Measurements from ENCODE around the gene CPB2. TPM values are rescaled to one million over a fixed set of nuclear protein-coding genes. Genes with fewer than 3 reads are reported as not detected.

CPB2 gene
- total RNA-seq, 1 donor: not detected

DNA sequence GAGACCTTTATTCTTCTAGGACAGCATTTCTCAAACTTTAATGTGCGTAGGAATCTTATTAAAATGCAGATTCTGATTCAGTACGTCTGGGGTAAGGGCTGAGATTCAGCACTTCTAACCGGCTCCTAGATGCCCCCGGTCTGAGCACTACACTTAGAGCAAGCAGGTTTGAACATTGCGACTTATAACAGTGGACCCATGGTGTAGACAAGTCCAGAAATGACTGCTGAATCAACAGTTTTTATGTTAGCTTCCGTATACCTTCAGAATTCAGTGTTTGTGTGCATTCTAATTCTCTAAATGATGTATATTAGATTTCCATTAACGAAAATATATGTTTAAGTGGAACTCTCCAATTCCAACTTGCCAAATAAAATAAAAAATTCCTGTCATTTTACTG is 17.5 kb upstream of the CPB2 start:
- no peak overlapping the region for H3K4me2 ChIP-seq (ENCODE audit: insufficient read depth, low read length)

DNA sequence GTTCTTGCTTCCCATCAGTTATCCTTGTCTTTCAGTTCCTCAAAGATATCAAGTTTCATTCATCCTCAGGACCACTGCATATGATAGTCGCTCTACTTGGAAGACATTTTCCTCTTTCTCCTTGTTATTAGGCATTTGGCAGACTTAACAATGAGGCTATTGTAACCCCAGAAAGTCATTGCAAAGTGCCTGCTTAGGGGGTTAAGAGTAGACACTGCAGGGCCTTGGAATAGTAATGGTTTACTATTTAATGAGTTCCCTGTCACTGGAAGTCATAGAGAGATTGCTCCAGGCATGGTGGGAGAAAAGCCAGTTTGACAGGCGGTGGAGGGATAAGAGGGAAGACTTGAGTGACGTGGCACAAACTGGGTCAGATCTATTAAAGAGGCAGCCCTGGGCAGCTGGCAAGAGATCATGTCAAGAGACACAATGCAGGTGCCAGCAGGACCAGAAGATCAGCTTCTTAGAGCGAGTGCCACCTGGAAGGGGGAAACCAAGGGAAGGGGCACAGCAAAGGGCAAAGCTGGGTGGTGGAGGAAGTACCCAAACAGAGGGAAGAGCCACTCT is 16.8 kb upstream of the CPB2 start:
- H3K36me3 ChIP-seq (ENCODE audit: insufficient read depth, low read length): no peaks in the 10 kb centered on the region

More for the DNA sequence above, 17.5 kb upstream of the CPB2 start:
- H3K27ac ChIP-seq (ENCODE audit: low read depth, low read length): no peak overlapping the region
- H4K20me1 ChIP-seq (ENCODE audit: insufficient read depth, low read length): no peaks in the 10 kb centered on the region
- no peak overlapping the region for H3K4me3 ChIP-seq (ENCODE audit: insufficient read depth, low read length)
- peaks cover 48% of the 10 kb centered on the region for H3K27me3 ChIP-seq (ENCODE audit: insufficient read depth, low read length)
- no peaks in the 10 kb centered on the region for H3K4me1 ChIP-seq (ENCODE audit: insufficient read depth, low read length)
- no peak overlapping the region for H2AFZ ChIP-seq (ENCODE audit: low read length)
- no peaks in the 10 kb centered on the region for H3K9me3 ChIP-seq (ENCODE audit: low read depth, low read length)
- H3K79me2 ChIP-seq (ENCODE audit: insufficient read depth, low read length): no peaks in the 10 kb centered on the region
- no peaks in the 10 kb centered on the region for H3K36me3 ChIP-seq (ENCODE audit: insufficient read depth, low read length)
- TF ChIP-seq, protein P1, sequence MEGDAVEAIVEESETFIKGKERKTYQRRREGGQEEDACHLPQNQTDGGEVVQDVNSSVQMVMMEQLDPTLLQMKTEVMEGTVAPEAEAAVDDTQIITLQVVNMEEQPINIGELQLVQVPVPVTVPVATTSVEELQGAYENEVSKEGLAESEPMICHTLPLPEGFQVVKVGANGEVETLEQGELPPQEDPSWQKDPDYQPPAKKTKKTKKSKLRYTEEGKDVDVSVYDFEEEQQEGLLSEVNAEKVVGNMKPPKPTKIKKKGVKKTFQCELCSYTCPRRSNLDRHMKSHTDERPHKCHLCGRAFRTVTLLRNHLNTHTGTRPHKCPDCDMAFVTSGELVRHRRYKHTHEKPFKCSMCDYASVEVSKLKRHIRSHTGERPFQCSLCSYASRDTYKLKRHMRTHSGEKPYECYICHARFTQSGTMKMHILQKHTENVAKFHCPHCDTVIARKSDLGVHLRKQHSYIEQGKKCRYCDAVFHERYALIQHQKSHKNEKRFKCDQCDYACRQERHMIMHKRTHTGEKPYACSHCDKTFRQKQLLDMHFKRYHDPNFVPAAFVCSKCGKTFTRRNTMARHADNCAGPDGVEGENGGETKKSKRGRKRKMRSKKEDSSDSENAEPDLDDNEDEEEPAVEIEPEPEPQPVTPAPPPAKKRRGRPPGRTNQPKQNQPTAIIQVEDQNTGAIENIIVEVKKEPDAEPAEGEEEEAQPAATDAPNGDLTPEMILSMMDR (IDR thresholded peaks at IDR 0.05; ENCODE audit: extremely low read depth, low read depth, low read length): no peak
- no peak for DNase-seq (ENCODE audit: insufficient read length, low spot score, missing footprints)

DNA sequence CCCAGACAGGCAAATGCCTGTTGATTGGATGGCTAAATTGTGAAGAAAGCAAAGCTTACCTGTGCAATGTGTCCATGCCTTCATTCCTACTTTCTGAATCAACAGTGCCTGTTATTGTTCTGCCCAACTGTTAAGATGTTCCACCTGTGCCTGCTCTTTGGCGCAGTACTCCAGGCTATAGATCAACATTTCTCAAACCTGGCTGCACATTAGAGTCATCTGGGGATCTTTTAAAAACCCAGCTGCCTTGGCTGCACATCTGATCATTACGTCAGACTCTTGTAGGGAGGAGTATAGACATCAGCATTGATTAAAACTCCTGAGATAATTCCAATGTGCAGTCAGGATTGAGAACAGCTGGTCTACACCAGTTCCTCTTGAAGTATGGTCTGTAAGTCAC is 16.2 kb upstream of the CPB2 start:
- no peaks in the 10 kb centered on the region for H3K9me3 ChIP-seq (ENCODE audit: low read depth, low read length)

More for the DNA sequence above, 16.8 kb upstream of the CPB2 start:
- TF ChIP-seq, protein P1 (IDR thresholded peaks at IDR 0.05; ENCODE audit: extremely low read depth, low read depth, low read length): no peak
- peaks cover 48% of the 10 kb centered on the region for H3K27me3 ChIP-seq (ENCODE audit: insufficient read depth, low read length)
- H3K79me2 ChIP-seq (ENCODE audit: insufficient read depth, low read length): no peaks in the 10 kb centered on the region
- no peaks in the 10 kb centered on the region for H4K20me1 ChIP-seq (ENCODE audit: insufficient read depth, low read length)
- no peak overlapping the region for H3K4me2 ChIP-seq (ENCODE audit: insufficient read depth, low read length)
- no peak for DNase-seq (ENCODE audit: insufficient read length, low spot score, missing footprints)
- H2AFZ ChIP-seq (ENCODE audit: low read length): no peak overlapping the region
- H3K9me3 ChIP-seq (ENCODE audit: low read depth, low read length): no peaks in the 10 kb centered on the region
- H3K27ac ChIP-seq (ENCODE audit: low read depth, low read length): no peak overlapping the region
- H3K4me3 ChIP-seq (ENCODE audit: insufficient read depth, low read length): no peak overlapping the region
- no peaks in the 10 kb centered on the region for H3K4me1 ChIP-seq (ENCODE audit: insufficient read depth, low read length)

DNA sequence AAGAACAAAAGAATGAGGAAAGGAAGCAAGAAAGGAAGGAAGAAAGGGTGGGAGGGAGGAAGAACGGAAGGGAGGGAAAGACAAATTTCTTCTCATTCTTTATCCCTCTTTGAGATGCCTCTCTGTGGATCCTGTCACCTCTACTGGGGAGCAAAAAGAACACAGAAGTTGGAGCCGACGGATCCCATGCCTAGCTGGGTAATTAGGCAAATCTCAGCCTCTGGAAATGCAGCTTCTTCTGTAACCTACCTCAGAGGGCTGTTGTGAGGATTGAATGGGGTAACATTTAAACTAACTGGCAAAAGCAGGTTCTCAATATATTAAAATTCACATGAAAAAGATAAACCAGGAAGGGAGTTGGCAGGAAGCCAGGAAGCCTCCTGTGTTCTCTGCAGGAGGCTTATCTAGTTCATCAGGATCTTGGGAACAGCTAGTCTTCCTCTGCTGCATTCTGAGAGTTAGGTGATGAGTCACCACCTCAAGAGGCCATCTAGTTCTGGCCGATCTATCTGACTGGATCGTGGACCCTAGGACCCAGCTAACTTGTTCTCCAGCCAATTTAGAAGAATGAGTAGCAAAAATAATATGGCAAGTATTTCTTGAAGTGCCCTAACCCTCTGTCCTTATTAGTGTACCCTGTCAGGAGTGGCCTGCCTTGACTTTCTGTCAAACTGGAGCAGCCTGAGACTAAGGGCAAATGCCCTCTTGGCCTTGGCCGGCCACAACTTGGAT is 15.2 kb upstream of the CPB2 start:
- Histone ChIP-seq H3K9me3 (ENCODE audit: low read depth, low read length) (no peaks in the 10 kb centered on the region), H3K4me2 (ENCODE audit: insufficient read depth, low read length) (no peak overlapping the region)
- no peak for DNase-seq (ENCODE audit: insufficient read length, low spot score, missing footprints)

More for the DNA sequence above, 16.2 kb upstream of the CPB2 start:
- H3K27me3 ChIP-seq (ENCODE audit: insufficient read depth, low read length): peaks cover 48% of the 10 kb centered on the region
- no peak overlapping the region for H3K4me3 ChIP-seq (ENCODE audit: insufficient read depth, low read length)
- H3K4me1 ChIP-seq (ENCODE audit: insufficient read depth, low read length): no peaks in the 10 kb centered on the region
- no peak for DNase-seq (ENCODE audit: insufficient read length, low spot score, missing footprints)
- no peaks in the 10 kb centered on the region for H4K20me1 ChIP-seq (ENCODE audit: insufficient read depth, low read length)
- H2AFZ ChIP-seq (ENCODE audit: low read length): no peak overlapping the region
- no peaks in the 10 kb centered on the region for H3K79me2 ChIP-seq (ENCODE audit: insufficient read depth, low read length)
- no peak overlapping the region for H3K27ac ChIP-seq (ENCODE audit: low read depth, low read length)
- H3K36me3 ChIP-seq (ENCODE audit: insufficient read depth, low read length): no peaks in the 10 kb centered on the region
- no peak overlapping the region for H3K4me2 ChIP-seq (ENCODE audit: insufficient read depth, low read length)
- TF ChIP-seq, protein P1 (IDR thresholded peaks at IDR 0.05; ENCODE audit: extremely low read depth, low read depth, low read length): no peak

More for the DNA sequence above, 15.2 kb upstream of the CPB2 start:
- Histone ChIP-seq H3K27ac (ENCODE audit: low read depth, low read length) (no peak overlapping the region), H3K4me3 (ENCODE audit: insufficient read depth, low read length) (no peak overlapping the region), H3K27me3 (ENCODE audit: insufficient read depth, low read length) (peaks cover 41% of the 10 kb centered on the region), H3K79me2 (ENCODE audit: insufficient read depth, low read length) (no peaks in the 10 kb centered on the region), H3K4me1 (ENCODE audit: insufficient read depth, low read length) (no peaks in the 10 kb centered on the region), H3K36me3 (ENCODE audit: insufficient read depth, low read length) (no peaks in the 10 kb centered on the region), H2AFZ (ENCODE audit: low read length) (no peak overlapping the region), H4K20me1 (ENCODE audit: insufficient read depth, low read length) (no peaks in the 10 kb centered on the region)
- TF ChIP-seq, protein P1 (IDR thresholded peaks at IDR 0.05; ENCODE audit: extremely low read depth, low read depth, low read length): no peak

Measured in osteoblast (primary cell).